LNCaP clone FGC (cell line): ENCODE results near the gene DCDC2C.

Source experiments
- DNase-seq: peaks from one replicate; pipeline ENCODE4 v3.0.0-alpha.2; 2011; ENCODE audit warnings: low read depth
- H3K4me3 ChIP-seq: 2 replicates; pipeline ENCODE4 v1.5.1; 2011; ENCODE audit warnings: mild to moderate bottlenecking, low read depth, low read length, control low read depth
- TF ChIP-seq, protein P1 (sequence below): IDR thresholded peaks from 2 replicates; pipeline ENCODE4 v1.5.1; 2012; ENCODE audit warnings: mild to moderate bottlenecking; ENCODE audit not compliant: control insufficient read depth, insufficient read depth; ENCODE audit errors: extremely low read depth

DCDC2C gene

DNA sequence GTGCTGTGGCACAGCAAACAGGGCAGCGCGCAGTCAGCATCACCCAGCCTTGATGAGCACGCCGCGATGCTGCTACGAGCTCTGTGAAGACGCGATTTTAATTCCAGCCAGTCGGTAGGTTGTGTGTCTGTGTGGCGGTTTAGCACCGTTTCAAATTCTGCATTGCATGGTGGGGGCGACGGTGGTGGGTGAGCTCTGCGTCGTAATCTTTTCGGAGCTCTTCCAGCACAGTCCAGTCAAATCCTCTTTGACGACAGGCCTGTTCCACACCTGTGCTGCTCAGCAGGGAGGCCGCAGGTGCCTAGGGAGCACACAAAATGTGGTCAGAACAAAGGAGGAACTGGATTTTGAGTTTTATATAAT lies 36.8 kb upstream of the DCDC2C start:
- DNase-seq = no peak
- TF ChIP-seq, protein P1, sequence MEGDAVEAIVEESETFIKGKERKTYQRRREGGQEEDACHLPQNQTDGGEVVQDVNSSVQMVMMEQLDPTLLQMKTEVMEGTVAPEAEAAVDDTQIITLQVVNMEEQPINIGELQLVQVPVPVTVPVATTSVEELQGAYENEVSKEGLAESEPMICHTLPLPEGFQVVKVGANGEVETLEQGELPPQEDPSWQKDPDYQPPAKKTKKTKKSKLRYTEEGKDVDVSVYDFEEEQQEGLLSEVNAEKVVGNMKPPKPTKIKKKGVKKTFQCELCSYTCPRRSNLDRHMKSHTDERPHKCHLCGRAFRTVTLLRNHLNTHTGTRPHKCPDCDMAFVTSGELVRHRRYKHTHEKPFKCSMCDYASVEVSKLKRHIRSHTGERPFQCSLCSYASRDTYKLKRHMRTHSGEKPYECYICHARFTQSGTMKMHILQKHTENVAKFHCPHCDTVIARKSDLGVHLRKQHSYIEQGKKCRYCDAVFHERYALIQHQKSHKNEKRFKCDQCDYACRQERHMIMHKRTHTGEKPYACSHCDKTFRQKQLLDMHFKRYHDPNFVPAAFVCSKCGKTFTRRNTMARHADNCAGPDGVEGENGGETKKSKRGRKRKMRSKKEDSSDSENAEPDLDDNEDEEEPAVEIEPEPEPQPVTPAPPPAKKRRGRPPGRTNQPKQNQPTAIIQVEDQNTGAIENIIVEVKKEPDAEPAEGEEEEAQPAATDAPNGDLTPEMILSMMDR = no peak
- no peak overlapping the region for H3K4me3 ChIP-seq

DNA sequence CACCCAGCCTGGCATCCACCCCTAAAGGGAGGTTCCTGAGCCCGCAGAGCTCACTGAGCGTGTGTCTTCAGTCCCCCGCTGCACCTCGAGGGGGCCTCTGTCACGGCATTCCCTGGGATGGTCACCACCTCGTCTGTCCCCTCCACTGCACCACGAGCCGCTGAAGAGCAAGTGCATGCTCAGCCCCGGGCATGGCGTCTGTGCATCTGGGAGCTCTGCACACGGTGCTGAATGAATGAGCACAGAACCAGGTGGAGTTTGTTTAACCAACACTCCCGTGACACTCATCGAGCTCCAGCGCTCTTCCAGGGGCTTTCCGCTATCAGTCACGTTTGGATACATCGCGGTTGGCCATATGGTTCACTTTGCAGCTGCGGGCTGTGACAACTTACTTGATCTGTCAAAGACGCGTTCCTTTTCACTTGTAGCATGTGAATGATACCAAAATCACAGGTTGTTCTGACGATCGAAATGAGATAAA lies 36.2 kb upstream of the DCDC2C start:
- no peak overlapping the region for H3K4me3 ChIP-seq
- TF ChIP-seq, protein P1 = no peak

GRCh38 chr2:3669656-3670055 lies 33.7 kb upstream of the DCDC2C start:
- TF ChIP-seq, protein P1 = no peak
- DNase-seq = no peak
- H3K4me3 ChIP-seq = no peak overlapping the region

More for the DNA sequence above, 36.2 kb upstream of the DCDC2C start:
- DNase-seq = no peak

DNA sequence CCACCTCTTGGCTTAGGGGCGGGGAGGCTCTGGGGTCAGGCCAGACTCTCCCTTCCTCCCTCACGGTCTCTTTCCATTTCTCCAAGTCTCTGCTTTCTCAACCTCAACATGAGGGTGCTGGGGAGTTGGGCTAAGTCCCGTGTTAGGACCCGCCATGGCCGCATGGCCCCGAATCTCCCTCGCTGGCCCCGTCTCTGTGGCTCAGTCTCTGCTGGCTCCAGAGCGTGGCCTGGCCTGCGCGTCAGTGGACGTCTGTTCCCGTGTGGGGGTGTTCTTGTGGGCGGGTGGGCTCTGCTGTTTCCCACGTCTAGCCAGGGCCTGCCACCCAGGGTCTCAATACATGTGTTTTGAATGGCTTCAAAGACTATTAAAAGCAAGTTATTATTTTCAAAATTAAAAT lies 33.0 kb upstream of the DCDC2C start:
- no peak overlapping the region for H3K4me3 ChIP-seq
- TF ChIP-seq, protein P1 = no peak

GRCh38 chr2:3670941-3671340 lies 32.4 kb upstream of the DCDC2C start:
- TF ChIP-seq, protein P1 = no peak
- H3K4me3 ChIP-seq = no peak overlapping the region
- no peak for DNase-seq

More for the DNA sequence above, 33.0 kb upstream of the DCDC2C start:
- no peak for DNase-seq

- H3K4me3 ChIP-seq = no peak overlapping the region
- DNase-seq = no peak
- TF ChIP-seq, protein P1 = no peak
These were observed 30.3 kb upstream of the DCDC2C start for GRCh38 chr2:3672861-3673678.
